ENCODE measurements around the gene SYPL2. TPM values are rescaled to one million over a fixed set of nuclear protein-coding genes. Genes with fewer than 3 reads are reported as not detected.

Gene SYPL2
- polyA plus RNA-seq, 2 of the 4 experiments (the other 2 are of a cell fraction): 0.04 to 0.05 TPM

DNA sequence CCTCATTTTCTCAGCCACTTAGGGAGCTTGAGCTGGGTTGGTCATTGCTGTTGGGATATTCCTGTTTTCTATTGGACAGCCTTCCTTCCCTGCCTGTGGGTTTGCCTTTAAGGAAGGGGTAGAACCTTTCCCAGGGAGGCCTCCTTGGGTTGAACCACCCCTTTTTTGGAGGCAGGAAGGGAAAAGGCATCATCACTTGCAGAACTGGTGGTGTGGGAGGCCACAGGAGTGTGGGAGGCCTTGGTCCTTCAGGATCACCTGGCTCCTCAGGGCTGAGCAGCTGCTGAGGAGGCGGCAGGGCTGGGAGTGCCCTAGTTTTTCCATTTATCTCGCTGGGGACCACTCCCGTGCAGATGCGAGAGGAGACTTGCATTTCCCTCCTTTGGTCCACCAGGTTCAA lies 26.9 kb downstream of the SYPL2 start:
- no peak for DNase-seq (ENCODE audit: low read depth in 1 of 2, low spot score in 1 of 2)
- Histone ChIP-seq H3K4me3 (no peak overlapping the region), H3K27ac (peak overlapping the region in 1 of 2 experiments; percentile 98; a peak in 2 of 6 replicates), H3K9me3 (no peaks in the 10 kb centered on the region), H3K4me1 (peaks cover 6% of the 10 kb centered on the region; the same call in 1 of the 3 replicates), H3K4me2 (peak overlapping the region; percentile 56)
- ATAC-seq: no peak
- FAIRE-seq: no peak
- 59% methylated on average over 4 of the region's 4 CpGs for WGBS (ENCODE audit: missing lambda C conversion rate)
- POLR2A ChIA-PET: interaction anchor here (0.6 to 1.6 kb wide), 2 partner anchors 10 to 35 kb away, joined by 3 to 9 read pairs; partner anchors contain the start of gene ATXN7L2
- CTCF ChIA-PET: interaction anchor here (0.5 to 23.6 kb wide), 18 partner anchors 8 to 492 kb away, joined by 3 to 749 read pairs (median 4); partner anchors contain the start of genes AHCYL1, AMIGO1, ATXN7L2 and GPR61
- TF ChIP-seq SREBF2 (IDR thresholded peaks at IDR 0.05) (no peak), CHD4 (IDR thresholded peaks at IDR 0.05; ENCODE audit: borderline replicate concordance) (no peak), FOXS1 (CRISPR knock-in tag; IDR thresholded peaks at IDR 0.05) (no peak), SMC3 (IDR thresholded peaks at IDR 0.05) (no peak), EHMT2 (IDR thresholded peaks at IDR 0.05; ENCODE audit: low read depth) (no peak), ESRRA (IDR thresholded peaks at IDR 0.05; ENCODE audit: borderline replicate concordance, low read length) (no peak), TP53 (CRISPR knock-in tag; IDR thresholded peaks at IDR 0.05) (no peak), ZNF302 (CRISPR knock-in tag; IDR thresholded peaks at IDR 0.05) (no peak), ZSCAN20 (CRISPR knock-in tag; IDR thresholded peaks at IDR 0.05) (no peak), FOSB (CRISPR knock-in tag; IDR thresholded peaks at IDR 0.05) (no peak), POLR2AphosphoS2 (conservative IDR thresholded peaks at IDR 0.05; ENCODE audit: low read length) (no peak), RNF2 (IDR thresholded peaks at IDR 0.05; ENCODE audit: borderline replicate concordance, low read depth) (no peak), CBX2 (IDR thresholded peaks at IDR 0.05; ENCODE audit: borderline replicate concordance, low read depth) (no peak), BHLHE40 (IDR thresholded peaks at IDR 0.05; ENCODE audit: low read depth, low read length) (no peak)
- TF ChIP-seq, protein P1, sequence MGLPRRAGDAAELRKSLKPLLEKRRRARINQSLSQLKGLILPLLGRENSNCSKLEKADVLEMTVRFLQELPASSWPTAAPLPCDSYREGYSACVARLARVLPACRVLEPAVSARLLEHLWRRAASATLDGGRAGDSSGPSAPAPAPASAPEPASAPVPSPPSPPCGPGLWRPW (IDR thresholded peaks at IDR 0.05): no peak
- TF ChIP-seq, protein P2, sequence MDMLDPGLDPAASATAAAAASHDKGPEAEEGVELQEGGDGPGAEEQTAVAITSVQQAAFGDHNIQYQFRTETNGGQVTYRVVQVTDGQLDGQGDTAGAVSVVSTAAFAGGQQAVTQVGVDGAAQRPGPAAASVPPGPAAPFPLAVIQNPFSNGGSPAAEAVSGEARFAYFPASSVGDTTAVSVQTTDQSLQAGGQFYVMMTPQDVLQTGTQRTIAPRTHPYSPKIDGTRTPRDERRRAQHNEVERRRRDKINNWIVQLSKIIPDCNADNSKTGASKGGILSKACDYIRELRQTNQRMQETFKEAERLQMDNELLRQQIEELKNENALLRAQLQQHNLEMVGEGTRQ (IDR thresholded peaks at IDR 0.05): no peak

DNA sequence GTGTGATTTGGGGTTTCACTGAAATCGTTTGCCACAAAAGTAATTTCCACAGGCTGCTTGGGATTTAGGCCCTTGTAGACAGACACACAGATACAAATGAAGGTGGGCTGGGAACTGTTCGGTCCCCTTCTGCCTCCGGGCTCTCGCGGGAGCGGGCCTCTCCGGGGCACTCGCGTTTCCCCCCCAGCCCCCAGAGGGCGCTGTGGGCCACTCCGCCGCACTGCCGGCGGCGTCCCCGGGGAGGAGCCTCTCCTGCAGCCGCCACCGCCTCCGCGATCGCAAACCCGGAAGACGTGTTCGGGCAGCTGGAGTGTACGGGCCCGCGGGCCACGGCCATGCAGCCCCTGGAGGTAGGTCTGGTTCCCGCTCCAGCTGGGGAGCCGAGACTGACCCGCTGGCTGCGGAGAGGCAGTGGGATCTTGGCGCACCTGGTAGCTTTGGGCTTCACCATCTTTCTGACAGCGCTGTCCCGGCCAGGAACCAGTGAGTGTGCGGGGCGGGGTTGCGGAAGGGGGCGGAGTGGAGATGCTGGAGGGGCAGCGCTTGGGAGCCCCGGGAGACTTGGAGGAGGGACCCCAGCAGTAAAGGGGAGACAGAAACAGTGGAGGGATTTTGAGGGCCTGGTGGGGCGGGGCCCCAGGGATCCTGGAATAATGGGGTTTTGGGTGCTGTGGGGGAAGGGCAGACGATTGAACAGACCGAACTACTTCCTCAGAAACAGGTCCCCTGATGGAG lies 27.6 kb downstream of the SYPL2 start, which contains the start of gene CYB561D1:
CYB561D1 (plus strand) TSS at position 290 of the 735 bp plus-strand sequence; CDS start at position 336, 46 bp downstream.
- DNase-seq (ENCODE audit: low read depth in 1 of 2, low spot score in 1 of 2) (peak; percentile 52 to 78), FAIRE-seq (no peak), ATAC-seq (peak; percentile 83 to 94)
- Histone ChIP-seq H3K4me3 (peak within 1 kb of the TSS; percentile 75), H3K4me2 (peak within 1 kb of the TSS; percentile 76), H3K9me3 (no peaks in the 10 kb centered on the region), H3K4me1 (peaks cover 6% of the 10 kb centered on the region; the same call in 1 of the 3 replicates), H3K27ac (peak within 1 kb of the TSS; percentile 85 to 98)
- 2% methylated on average over 6 of the region's 44 CpGs for WGBS (ENCODE audit: missing lambda C conversion rate)
- ChIA-PET CTCF (interaction anchor here (0.6 to 23.6 kb wide), 21 partner anchors 8 to 491 kb away, joined by 3 to 749 read pairs (median 5); partner anchors contain the start of genes AHCYL1, AMIGO1, ATXN7L2 and GNAI3), POLR2A (interaction anchor here (0.6 to 1.6 kb wide), 2 partner anchors 10 to 34 kb away, joined by 3 to 9 read pairs; partner anchors contain the start of gene ATXN7L2)
- TF ChIP-seq MAZ (IDR thresholded peaks at IDR 0.05; ENCODE audit: borderline replicate concordance, low read depth, low read length) (0 out of 2 replicates have a peak, but pooled peaks have one; percentile 31), MAFK (IDR thresholded peaks at IDR 0.05; ENCODE audit: partially characterized antibody) (no peak), NFE2L2 (conservative IDR thresholded peaks at IDR 0.05; ENCODE audit: low read length) (no peak), CBX8 (IDR thresholded peaks at IDR 0.05) (no peak), HDAC2 (IDR thresholded peaks at IDR 0.05) (no peak), EHF (CRISPR knock-in tag; IDR thresholded peaks at IDR 0.05) (no peak), KDM5A (IDR thresholded peaks at IDR 0.05) (no peak), POLR2A (IDR thresholded peaks at IDR 0.05; ENCODE audit: low read length) (peak; percentile 66), JUN (IDR thresholded peaks at IDR 0.05) (peak in 1 of 2 experiments; percentile 59; a peak in 2 of 5 replicates), ESRRA (IDR thresholded peaks at IDR 0.05; ENCODE audit: borderline replicate concordance, low read length) (no peak), RNF2 (IDR thresholded peaks at IDR 0.05; ENCODE audit: borderline replicate concordance, low read depth) (no peak), NR3C1 (IDR thresholded peaks at IDR 0.05) (no peak), RFX5 (IDR thresholded peaks at IDR 0.05) (no peak), ZSCAN20 (CRISPR knock-in tag; IDR thresholded peaks at IDR 0.05) (no peak), PHF8 (IDR thresholded peaks at IDR 0.05; ENCODE audit: borderline replicate concordance, low read depth) (no peak)
- TF ChIP-seq, protein P3, sequence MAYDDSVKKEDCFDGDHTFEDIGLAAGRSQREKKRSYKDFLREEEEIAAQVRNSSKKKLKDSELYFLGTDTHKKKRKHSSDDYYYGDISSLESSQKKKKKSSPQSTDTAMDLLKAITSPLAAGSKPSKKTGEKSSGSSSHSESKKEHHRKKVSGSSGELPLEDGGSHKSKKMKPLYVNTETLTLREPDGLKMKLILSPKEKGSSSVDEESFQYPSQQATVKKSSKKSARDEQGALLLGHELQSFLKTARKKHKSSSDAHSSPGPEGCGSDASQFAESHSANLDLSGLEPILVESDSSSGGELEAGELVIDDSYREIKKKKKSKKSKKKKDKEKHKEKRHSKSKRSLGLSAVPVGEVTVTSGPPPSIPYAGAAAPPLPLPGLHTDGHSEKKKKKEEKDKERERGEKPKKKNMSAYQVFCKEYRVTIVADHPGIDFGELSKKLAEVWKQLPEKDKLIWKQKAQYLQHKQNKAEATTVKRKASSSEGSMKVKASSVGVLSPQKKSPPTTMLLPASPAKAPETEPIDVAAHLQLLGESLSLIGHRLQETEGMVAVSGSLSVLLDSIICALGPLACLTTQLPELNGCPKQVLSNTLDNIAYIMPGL (CRISPR knock-in tag; IDR thresholded peaks at IDR 0.05; ENCODE audit: borderline replicate concordance): no peak
- TF ChIP-seq, protein P4, sequence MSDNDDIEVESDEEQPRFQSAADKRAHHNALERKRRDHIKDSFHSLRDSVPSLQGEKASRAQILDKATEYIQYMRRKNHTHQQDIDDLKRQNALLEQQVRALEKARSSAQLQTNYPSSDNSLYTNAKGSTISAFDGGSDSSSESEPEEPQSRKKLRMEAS (IDR thresholded peaks at IDR 0.05): no peak
- TF ChIP-seq, protein P5, sequence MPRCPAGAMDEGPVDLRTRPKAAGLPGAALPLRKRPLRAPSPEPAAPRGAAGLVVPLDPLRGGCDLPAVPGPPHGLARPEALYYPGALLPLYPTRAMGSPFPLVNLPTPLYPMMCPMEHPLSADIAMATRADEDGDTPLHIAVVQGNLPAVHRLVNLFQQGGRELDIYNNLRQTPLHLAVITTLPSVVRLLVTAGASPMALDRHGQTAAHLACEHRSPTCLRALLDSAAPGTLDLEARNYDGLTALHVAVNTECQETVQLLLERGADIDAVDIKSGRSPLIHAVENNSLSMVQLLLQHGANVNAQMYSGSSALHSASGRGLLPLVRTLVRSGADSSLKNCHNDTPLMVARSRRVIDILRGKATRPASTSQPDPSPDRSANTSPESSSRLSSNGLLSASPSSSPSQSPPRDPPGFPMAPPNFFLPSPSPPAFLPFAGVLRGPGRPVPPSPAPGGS (IDR thresholded peaks at IDR 0.05): no peak
